ENCODE data around the gene NDE1. TPM values are rescaled to one million over a fixed set of nuclear protein-coding genes. Genes with fewer than 3 reads are reported as not detected.
"Not testable (repeated sequence)": the region's sequence is repeated elsewhere in the genome, so short reads cannot be mapped to it uniquely, and the experiment has no call there.

NDE1 gene
- total RNA-seq, 2 donors from 2014 or later: 26.5 to 37.0 TPM

GRCh38 chr16:15643946-15644250, 6.1 kb upstream of the NDE1 start:
- Histone ChIP-seq H3K4me3 (peak overlapping the region; percentile 97), H3K27me3 (replicated peaks; ENCODE audit: insufficient read depth) (no peaks in the 10 kb centered on the region), H3K4me1 (ENCODE audit: control insufficient read depth in 1 of 2, low read depth in 2 of 2) (peaks cover 11 to 28% of the 10 kb centered on the region in 2 donors), H3K27ac (peak overlapping the region; percentile 99 to 100), H3K36me3 (peaks cover 4% of the 10 kb centered on the region), H3K9me3 (no peaks in the 10 kb centered on the region)
- ATAC-seq (ENCODE audit: insufficient number of reproducible peaks, low FRiP score, low read depth) (no peak), DNase-seq (ENCODE audit: low spot score) (no peak)
- no peak for TF ChIP-seq CTCF (IDR thresholded peaks at IDR 0.05)

- DNase-seq (ENCODE audit: low spot score): no peak
- no peak for TF ChIP-seq CTCF (IDR thresholded peaks at IDR 0.05)
- no peak for ATAC-seq (ENCODE audit: insufficient number of reproducible peaks, low FRiP score, low read depth)
These were observed 5.6 kb upstream of the NDE1 start for GRCh38 chr16:15644267-15644961.

GRCh38 chr16:15644962-15645465, 5.0 kb upstream of the NDE1 start:
- not testable (repeated sequence) for H3K27ac ChIP-seq; ATAC-seq (ENCODE audit: insufficient number of reproducible peaks, low FRiP score, low read depth); H3K4me3 ChIP-seq; H3K9me3 ChIP-seq; H3K27me3 ChIP-seq (replicated peaks; ENCODE audit: insufficient read depth); H3K36me3 ChIP-seq; DNase-seq (ENCODE audit: low spot score)
- peaks cover 14 to 28% of the 10 kb centered on the region in 2 donors for H3K4me1 ChIP-seq (ENCODE audit: control insufficient read depth in 1 of 2, low read depth in 2 of 2)

More at GRCh38 chr16:15644267-15644961, 5.6 kb upstream of the NDE1 start:
- peaks cover 13 to 28% of the 10 kb centered on the region in 2 donors for H3K4me1 ChIP-seq (ENCODE audit: control insufficient read depth in 1 of 2, low read depth in 2 of 2)
- no peaks in the 10 kb centered on the region for H3K27me3 ChIP-seq (replicated peaks; ENCODE audit: insufficient read depth)
- H3K36me3 ChIP-seq: no peaks in the 10 kb centered on the region
- peak overlapping the region; percentile 97 for H3K4me3 ChIP-seq
- H3K9me3 ChIP-seq: no peaks in the 10 kb centered on the region
- H3K27ac ChIP-seq: peak overlapping the region; percentile 99 to 100

GRCh38 chr16:15646557-15647293, 3.3 kb upstream of the NDE1 start:
- not testable (repeated sequence) for H3K27ac ChIP-seq
- peaks cover 14 to 26% of the 10 kb centered on the region in 2 donors for H3K4me1 ChIP-seq (ENCODE audit: control insufficient read depth in 1 of 2, low read depth in 2 of 2)

GRCh38 chr16:15647294-15648014, 2.6 kb upstream of the NDE1 start:
- DNase-seq (ENCODE audit: low spot score): no peak
- Histone ChIP-seq H3K27ac (no peak overlapping the region), H3K4me3 (no peak overlapping the region), H3K36me3 (no peaks in the 10 kb centered on the region), H3K27me3 (replicated peaks; ENCODE audit: insufficient read depth) (no peaks in the 10 kb centered on the region), H3K9me3 (no peaks in the 10 kb centered on the region), H3K4me1 (ENCODE audit: control insufficient read depth in 1 of 2, low read depth in 2 of 2) (peaks cover 10 to 21% of the 10 kb centered on the region in 2 donors)
- no peak for ATAC-seq (ENCODE audit: insufficient number of reproducible peaks, low FRiP score, low read depth)
- no peak for TF ChIP-seq CTCF (IDR thresholded peaks at IDR 0.05)

More at GRCh38 chr16:15646557-15647293, 3.3 kb upstream of the NDE1 start:
- not testable (repeated sequence) for ATAC-seq (ENCODE audit: insufficient number of reproducible peaks, low FRiP score, low read depth); DNase-seq (ENCODE audit: low spot score); H3K36me3 ChIP-seq; H3K4me3 ChIP-seq; H3K27me3 ChIP-seq (replicated peaks; ENCODE audit: insufficient read depth); H3K9me3 ChIP-seq
